ENCODE data around the gene GMDS. TPM values are rescaled to one million over a fixed set of nuclear protein-coding genes. Genes with fewer than 3 reads are reported as not detected.

Gene GMDS
- total RNA-seq, 1 experiment from 2014 or later = 27.6 TPM

- WGBS (ENCODE audit: extremely low coverage, insufficient read length, low lambda C conversion rate) = no CpG with 5 or more reads among the region's 8 CpGs
- no peak overlapping the region for H2BK15ac ChIP-seq (ENCODE audit: low read depth, low read length)
- DNase-seq = no peak
- no peak overlapping the region for H3K4me2 ChIP-seq (ENCODE audit: insufficient read depth, insufficient read length, low read length)
- no peak overlapping the region for H3K27ac ChIP-seq (ENCODE audit: insufficient read length, low read depth, low read length)
- no peaks in the 10 kb centered on the region for H3K27me3 Mint-ChIP-seq (ENCODE audit: low read depth)
- H4K8ac ChIP-seq (replicated peaks; ENCODE audit: insufficient read length, low read depth, low read length) = no peak overlapping the region
- no peak overlapping the region for H4K91ac ChIP-seq (ENCODE audit: insufficient read length, low read depth, low read length)
- H3K18ac ChIP-seq (ENCODE audit: insufficient read length, low read depth, low read length) = no peak overlapping the region
- H3K4me1 ChIP-seq (ENCODE audit: insufficient read depth, low read length) = no peaks in the 10 kb centered on the region
- no peak overlapping the region for H2BK12ac ChIP-seq (ENCODE audit: insufficient read length, low read depth, low read length)
- H3K14ac ChIP-seq (ENCODE audit: insufficient read depth, low read length) = 0 out of 2 replicates have a peak overlapping the region, but pooled peaks have one; percentile 13
- H2BK20ac ChIP-seq (ENCODE audit: low read depth, low read length, poor library complexity, severe bottlenecking) = no peak overlapping the region
- peaks cover 18 to 24% of the 10 kb centered on the region in 2 experiments for H3K4me1 Mint-ChIP-seq
- no peaks in the 10 kb centered on the region for H3K9me3 Mint-ChIP-seq
- H2AFZ ChIP-seq (ENCODE audit: low read length) = no peak overlapping the region
- H3K4me3 Mint-ChIP-seq = no peak overlapping the region
- H3K23ac ChIP-seq (ENCODE audit: insufficient read length, low read depth, low read length) = no peak overlapping the region
- no peak overlapping the region for H3K4ac ChIP-seq (ENCODE audit: low read depth, low read length)
- H3K79me1 ChIP-seq (ENCODE audit: insufficient read depth, low read depth, low read length, poor library complexity, severe bottlenecking) = no peaks in the 10 kb centered on the region
- H3K27ac Mint-ChIP-seq = peak overlapping the region in 1 of 3 experiments; percentile 91; a peak in 3 of 7 replicates
- H4K20me1 ChIP-seq (ENCODE audit: control insufficient read depth, insufficient read depth, insufficient read length) = no peaks in the 10 kb centered on the region
- no peak overlapping the region for H3K9ac ChIP-seq (ENCODE audit: extremely low read depth, insufficient read length, low read length)
- H2BK120ac ChIP-seq (ENCODE audit: low read depth, low read length, poor library complexity, severe bottlenecking) = no peak overlapping the region
- no peak overlapping the region for H3T11ph ChIP-seq (ENCODE audit: low read length)
- no peak overlapping the region for H2AK5ac ChIP-seq (ENCODE audit: insufficient read length, low read length)
- H3K56ac ChIP-seq (ENCODE audit: insufficient read length, low read depth, low read length) = no peak overlapping the region
- H2BK5ac ChIP-seq (ENCODE audit: insufficient read length, low read length) = no peak overlapping the region
- H3K79me2 ChIP-seq (ENCODE audit: insufficient read depth, low read length) = no peaks in the 10 kb centered on the region
- no peak overlapping the region for H4K5ac ChIP-seq (ENCODE audit: insufficient read length, low read depth, low read length)
- H3K27me3 ChIP-seq (ENCODE audit: insufficient read depth, low read length) = no peaks in the 10 kb centered on the region
- no peak for TF ChIP-seq CTCF (conservative IDR thresholded peaks at IDR 0.05)
- H3K9me3 ChIP-seq (ENCODE audit: control insufficient read depth, low read depth, low read length) = no peaks in the 10 kb centered on the region
- no peaks in the 10 kb centered on the region for H3K36me3 Mint-ChIP-seq (ENCODE audit: insufficient read depth in 1 of 3, low read depth in 3 of 3)
- no peaks in the 10 kb centered on the region for H3K23me2 ChIP-seq (ENCODE audit: insufficient read length, low read depth, low read length, poor library complexity, severe bottlenecking)
Measured at GRCh38 chr6:1798965-1799325, 446.5 kb downstream of the GMDS start.
